Body of pancreas (tissue), 4 donors: ENCODE measurements around the gene CHCHD3. TPM values are rescaled to one million over a fixed set of nuclear protein-coding genes. Genes with fewer than 3 reads are reported as not detected.
"Not testable (repeated sequence)": the region's sequence is repeated elsewhere in the genome, so short reads cannot be mapped to it uniquely, and the experiment has no call there.

Experiments used
- ATAC-seq: fragments of 150-250 bp; one replicate; pipeline ENCODE4 v1.9.1; 2016
- DNase-seq, 4 donors: peaks; one replicate each; pipeline ENCODE4 v3.0.0-alpha.2; 2019
- H3K27ac ChIP-seq, 4 donors: fragments of 200-600 bp; sonication (generic); 1 replicate in 3 of 4; 2 replicates in 1 of 4; pipeline versions ENCODE4 v1.5.1 to v1.6.1; 2016 to 2019; ENCODE audit warnings: mild to moderate bottlenecking in 1 of 4, mixed read lengths in 1 of 4, moderate library complexity in 1 of 4
- H3K27me3 ChIP-seq, 2 donors: fragments of 200-600 bp; sonication (generic); one replicate each; pipeline ENCODE4 v1.6.0; 2016; ENCODE audit warnings: mild to moderate bottlenecking in 1 of 2
- H3K36me3 ChIP-seq, 2 donors: fragments of 200-600 bp; sonication (generic); replicated peaks in 1 of 2; 2 replicates each; pipeline ENCODE4 v1.5.1; 2016; ENCODE audit warnings: low read depth in 2 of 2; ENCODE audit not compliant: insufficient read depth in 1 of 2
- H3K4me1 ChIP-seq: fragments of 200-600 bp; sonication (generic); one replicate; pipeline ENCODE4 v1.6.0; 2016
- H3K4me3 ChIP-seq, 2 donors: fragments of 200-600 bp; sonication (generic); 1 replicate in 1 of 2; 2 replicates in 1 of 2; pipeline ENCODE4 v1.5.1; 2016 to 2019
- H3K9me3 ChIP-seq, 3 donors: fragments of 200-600 bp; sonication (generic); 1 replicate in 2 of 3; 2 replicates in 1 of 3; pipeline ENCODE4 v1.5.1; 2016
- POLR2A ChIP-seq, 3 donors: fragments of 450-650 bp; IDR thresholded peaks; one replicate each; pipeline ENCODE4 v1.6.1; 2016; ENCODE audit warnings: antibody characterized with exemption in 3 of 3, mild to moderate bottlenecking in 2 of 3
- WGBS, 2 donors: methylation state at CpG; one replicate each; pipeline ENCODE4 v1.1.5; 2017; 5-methylcytosine and 5-hydroxymethylcytosine counted together
- intact Hi-C: fragments of 100-400 bp; cut with DNase I; formaldehyde crosslinking; loops from one replicate; pipeline ENCODE4 v1.15.1; 2023
- total RNA-seq, 2 donors: library from RNA; depleted of rRNA; stranded (reverse); fragments of >200 nt; gene quantifications; one replicate each; pipeline ENCODE4 v1.1.0, GENCODE V29; 2016
- TF ChIP-seq, protein P1 (sequence below), 7 experiments: fragments of 450-650 bp in 4 of 7; fragments of 200-600 bp in 3 of 7; sonication (generic) in 3 of 7; IDR thresholded peaks; one replicate each; pipeline ENCODE4 v1.5.1; 2016 to 2019; ENCODE audit warnings: antibody characterized with exemption in 7 of 7

CHCHD3 gene
- total RNA-seq, 2 donors from 2014 or later = 24.4 to 32.6 TPM

DNA sequence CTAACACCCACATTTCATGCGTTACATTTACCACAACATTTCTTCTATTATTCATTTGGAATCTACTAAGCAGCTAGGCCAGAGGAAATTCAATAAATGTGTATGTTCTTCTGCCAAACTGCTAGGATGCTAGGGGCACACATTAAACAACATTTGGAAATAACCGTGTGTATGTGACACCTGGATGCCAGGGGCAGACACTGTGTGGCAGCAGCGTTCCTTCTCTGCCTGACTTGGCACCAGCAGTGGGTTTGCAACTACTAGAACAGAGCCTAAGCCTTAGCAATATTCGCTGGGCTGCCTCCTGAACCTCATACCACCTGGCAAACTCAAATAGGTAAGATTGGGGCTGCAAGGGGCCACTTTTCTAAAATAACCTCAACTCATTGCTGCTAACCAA, 182.1 kb downstream of the CHCHD3 start:
- Histone ChIP-seq H3K9me3 (no peaks in the 10 kb centered on the region), H3K27me3 (no peaks in the 10 kb centered on the region), H3K27ac (no peak overlapping the region), H3K36me3 (no peaks in the 10 kb centered on the region), H3K4me3 (no peak overlapping the region), H3K4me1 (no peaks in the 10 kb centered on the region)
- TF ChIP-seq, protein P1, sequence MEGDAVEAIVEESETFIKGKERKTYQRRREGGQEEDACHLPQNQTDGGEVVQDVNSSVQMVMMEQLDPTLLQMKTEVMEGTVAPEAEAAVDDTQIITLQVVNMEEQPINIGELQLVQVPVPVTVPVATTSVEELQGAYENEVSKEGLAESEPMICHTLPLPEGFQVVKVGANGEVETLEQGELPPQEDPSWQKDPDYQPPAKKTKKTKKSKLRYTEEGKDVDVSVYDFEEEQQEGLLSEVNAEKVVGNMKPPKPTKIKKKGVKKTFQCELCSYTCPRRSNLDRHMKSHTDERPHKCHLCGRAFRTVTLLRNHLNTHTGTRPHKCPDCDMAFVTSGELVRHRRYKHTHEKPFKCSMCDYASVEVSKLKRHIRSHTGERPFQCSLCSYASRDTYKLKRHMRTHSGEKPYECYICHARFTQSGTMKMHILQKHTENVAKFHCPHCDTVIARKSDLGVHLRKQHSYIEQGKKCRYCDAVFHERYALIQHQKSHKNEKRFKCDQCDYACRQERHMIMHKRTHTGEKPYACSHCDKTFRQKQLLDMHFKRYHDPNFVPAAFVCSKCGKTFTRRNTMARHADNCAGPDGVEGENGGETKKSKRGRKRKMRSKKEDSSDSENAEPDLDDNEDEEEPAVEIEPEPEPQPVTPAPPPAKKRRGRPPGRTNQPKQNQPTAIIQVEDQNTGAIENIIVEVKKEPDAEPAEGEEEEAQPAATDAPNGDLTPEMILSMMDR (IDR thresholded peaks at IDR 0.05) = peak in 2 of 7 experiments; percentile 13 to 15
- no peak for TF ChIP-seq POLR2A (IDR thresholded peaks at IDR 0.05)
- 83 to 92% methylated on average over 4 of the region's 4 CpGs for WGBS, 2 donors
- intact Hi-C loops = no loop called here
- ATAC-seq (no peak), DNase-seq (peak in 1 of 4 donors; percentile 23)

DNA sequence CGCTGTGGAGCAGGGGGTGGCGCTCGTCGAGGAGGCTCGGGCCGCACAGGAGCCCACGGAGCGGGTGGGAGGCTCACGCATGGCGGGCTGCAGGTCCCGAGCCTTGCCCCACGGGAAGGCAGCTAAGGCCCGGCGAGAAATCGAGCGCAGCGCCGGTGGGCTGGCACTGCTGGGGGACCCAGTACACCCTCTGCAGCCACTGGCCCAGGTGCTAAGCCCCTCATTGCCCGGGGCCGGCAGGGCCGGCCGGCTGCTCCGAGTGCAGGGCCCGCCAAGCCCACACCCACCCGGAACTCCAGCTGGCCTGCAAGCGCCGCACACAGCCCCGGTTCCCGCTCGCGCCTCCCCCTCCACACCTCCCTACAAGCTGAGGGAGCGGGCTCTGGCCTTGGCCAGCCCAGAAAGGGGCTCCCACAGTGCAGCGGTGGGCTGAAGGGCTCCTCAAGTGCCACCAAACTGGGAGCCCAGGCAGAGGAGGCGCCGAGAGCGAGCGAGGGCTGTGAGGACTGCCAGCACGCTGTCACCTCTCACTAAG, 183.2 kb downstream of the CHCHD3 start:
- H3K36me3 ChIP-seq, H3K4me1 ChIP-seq, H3K9me3 ChIP-seq, ATAC-seq, DNase-seq, H3K27ac ChIP-seq, intact Hi-C loops, H3K4me3 ChIP-seq, H3K27me3 ChIP-seq: not testable (repeated sequence)
- WGBS, 2 donors = 97 to 98% methylated on average over 17 to 30 of the region's 38 CpGs

DNA sequence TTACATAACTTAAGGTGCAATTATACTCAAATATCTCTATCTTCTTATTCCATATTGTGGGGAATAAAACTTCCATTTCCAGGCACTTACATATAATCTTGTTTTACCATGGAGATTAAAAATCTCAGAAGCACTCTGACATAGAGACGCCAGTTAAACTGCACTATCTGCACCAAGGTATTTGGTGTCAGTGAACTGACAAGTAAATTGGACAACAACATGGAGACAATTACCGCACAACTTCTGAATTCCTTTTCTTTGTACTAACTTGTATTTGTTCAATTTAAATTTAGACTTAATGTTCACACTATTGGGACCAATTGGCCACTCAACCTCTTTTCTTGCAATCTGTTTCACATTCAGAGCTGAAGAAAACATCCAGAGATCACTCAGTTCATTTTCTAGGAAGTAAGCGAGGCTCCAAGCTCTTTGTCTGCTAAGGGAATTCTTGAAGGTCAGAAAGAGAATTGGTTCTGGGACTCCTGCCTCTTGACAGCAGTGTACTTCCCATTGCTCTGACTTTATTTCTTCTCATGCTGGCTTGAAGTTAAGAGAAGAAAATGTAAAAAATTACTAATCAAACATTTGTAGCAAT, 184.7 kb downstream of the CHCHD3 start:
- H3K4me3 ChIP-seq = no peak overlapping the region
- H3K27ac ChIP-seq = no peak overlapping the region
- H3K4me1 ChIP-seq = no peaks in the 10 kb centered on the region
- H3K27me3 ChIP-seq = no peaks in the 10 kb centered on the region
- TF ChIP-seq, protein P1 (IDR thresholded peaks at IDR 0.05) = no peak
- TF ChIP-seq POLR2A (IDR thresholded peaks at IDR 0.05) = no peak
- no peaks in the 10 kb centered on the region for H3K36me3 ChIP-seq
- intact Hi-C loops = no loop called here
- ATAC-seq (no peak), DNase-seq (no peak)
- no peaks in the 10 kb centered on the region for H3K9me3 ChIP-seq
- WGBS, 2 donors = 97 to 98% methylated on average over 3 of the region's 3 CpGs

DNA sequence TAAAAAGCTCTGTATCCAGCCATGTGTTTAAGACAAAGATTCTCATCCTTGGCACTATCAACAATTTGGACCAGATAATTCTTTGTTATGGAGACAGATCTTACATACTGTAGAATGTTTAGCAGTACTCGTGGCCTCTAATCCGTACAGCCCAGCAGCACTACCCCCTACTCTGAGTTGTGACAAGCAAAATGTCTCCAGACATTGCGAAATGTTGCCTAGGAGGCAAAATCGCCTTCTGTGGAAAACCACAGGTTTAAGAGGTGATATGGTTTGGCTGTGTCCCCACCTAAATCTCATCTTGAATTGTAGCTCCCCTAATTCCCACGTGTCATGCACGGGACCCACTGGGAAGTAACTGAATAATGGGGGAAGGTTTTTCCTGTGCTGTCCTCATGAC, 186.7 kb downstream of the CHCHD3 start:
- H3K4me3 ChIP-seq = no peak overlapping the region
- H3K4me1 ChIP-seq = no peaks in the 10 kb centered on the region
- intact Hi-C loops = no loop called here
- DNase-seq (no peak), ATAC-seq (no peak)
- no peaks in the 10 kb centered on the region for H3K27me3 ChIP-seq
- WGBS, 2 donors = 86 to 98% methylated on average over 6 of the region's 6 CpGs
- TF ChIP-seq, protein P1 (IDR thresholded peaks at IDR 0.05) = no peak
- TF ChIP-seq POLR2A (IDR thresholded peaks at IDR 0.05) = no peak
- H3K36me3 ChIP-seq = no peaks in the 10 kb centered on the region
- H3K27ac ChIP-seq = no peak overlapping the region
- H3K9me3 ChIP-seq = no peaks in the 10 kb centered on the region

DNA sequence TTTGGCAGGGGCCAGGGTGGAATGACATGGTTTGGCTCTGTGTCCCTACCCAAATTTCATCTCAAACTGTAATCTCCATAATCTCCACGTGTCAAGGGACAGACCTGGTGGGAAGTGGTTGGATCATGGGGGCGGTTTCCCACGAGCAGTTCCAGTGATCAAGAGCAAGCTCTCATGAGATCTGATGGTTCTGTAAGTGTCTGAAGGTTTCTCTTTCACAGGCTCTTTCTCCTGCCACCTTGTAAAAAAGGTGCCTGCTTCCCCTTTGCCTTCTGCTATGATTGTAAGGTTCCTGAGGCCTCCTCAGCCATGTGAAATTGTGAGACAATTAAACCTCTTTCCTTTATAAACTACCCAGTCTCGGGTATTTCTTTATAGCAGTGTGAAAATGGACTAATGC, 188.3 kb downstream of the CHCHD3 start:
- Histone ChIP-seq H3K36me3 (no peaks in the 10 kb centered on the region), H3K4me3 (no peak overlapping the region), H3K27me3 (no peaks in the 10 kb centered on the region), H3K4me1 (no peaks in the 10 kb centered on the region), H3K27ac (no peak overlapping the region), H3K9me3 (no peaks in the 10 kb centered on the region)
- WGBS, 2 donors = 93 to 99% methylated on average over 4 of the region's 4 CpGs
- TF ChIP-seq, protein P1 (IDR thresholded peaks at IDR 0.05) = no peak
- no peak for TF ChIP-seq POLR2A (IDR thresholded peaks at IDR 0.05)
- ATAC-seq (no peak), DNase-seq (no peak)
- intact Hi-C loops = no loop called here

DNA sequence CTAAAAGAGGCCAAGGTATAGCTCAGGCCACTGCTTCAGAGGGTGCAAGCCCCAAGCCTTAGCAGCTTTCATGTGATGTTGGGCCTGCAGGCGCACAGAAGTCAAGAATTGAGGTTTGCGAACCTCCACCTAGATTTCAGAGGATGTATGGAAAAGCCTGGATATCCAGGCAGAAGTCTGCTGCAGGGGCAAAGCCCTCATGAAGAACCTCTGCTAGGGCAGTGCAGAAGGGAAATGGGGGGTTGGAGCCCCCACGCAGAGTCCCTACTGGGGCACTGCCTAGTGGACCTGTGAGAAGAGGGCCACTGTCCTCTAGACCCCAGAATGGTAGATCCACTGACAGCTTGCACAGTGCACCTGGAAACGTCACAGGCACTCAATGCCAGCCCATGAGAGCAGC, 189.1 kb downstream of the CHCHD3 start:
- H3K27me3 ChIP-seq, H3K9me3 ChIP-seq, H3K36me3 ChIP-seq, ATAC-seq, DNase-seq, intact Hi-C loops, H3K4me1 ChIP-seq, H3K4me3 ChIP-seq, H3K27ac ChIP-seq: not testable (repeated sequence)
- WGBS, 2 donors = 96% methylated on average over 4 of the region's 4 CpGs
